HepG2 (cell line): Measurements from ENCODE around the gene KDM2B. TPM values are rescaled to one million over a fixed set of nuclear protein-coding genes. Genes with fewer than 3 reads are reported as not detected.

ENCODE experiments used
- CENPT ChIP-seq: sonication (generic); formaldehyde crosslinking; IDR thresholded peaks from 2 replicates; pipeline ENCODE4 v1.8.0; 2022; ENCODE audit warnings: low read depth, mild to moderate bottlenecking, moderate library complexity, missing genetic modification reagents
- FLYWCH1 ChIP-seq: sonication (generic); formaldehyde crosslinking; IDR thresholded peaks from 2 replicates; pipeline ENCODE4 v1.8.1; 2023; ENCODE audit warnings: mild to moderate bottlenecking, missing genetic modification reagents
- HDAC1 ChIP-seq: sonication (generic); formaldehyde crosslinking; IDR thresholded peaks from 2 replicates; pipeline ENCODE4 v1.5.1; 2020; ENCODE audit warnings: mild to moderate bottlenecking, missing genetic modification reagents
- HDAC6 ChIP-seq: fragments of 200-600 bp; sonication (generic); IDR thresholded peaks from 2 replicates; pipeline ENCODE4 v1.7.0; 2017; ENCODE audit warnings: mild to moderate bottlenecking, antibody characterized with exemption, low read length, low read depth
- MXI1 ChIP-seq: IDR thresholded peaks from 3 replicates; pipeline ENCODE4 v1.6.1; 2012; ENCODE audit warnings: low read depth, low read length, inconsistent platforms, borderline replicate concordance
- NCOA2 ChIP-seq: sonication (generic); formaldehyde crosslinking; IDR thresholded peaks from 2 replicates; pipeline ENCODE4 v1.8.0; 2022; ENCODE audit warnings: inconsistent platforms
- RFX5 ChIP-seq: IDR thresholded peaks from 2 replicates; pipeline ENCODE4 v1.6.1; 2011; ENCODE audit warnings: low read depth, low read length, improper control_type of control experiment
- RFXANK ChIP-seq: IDR thresholded peaks from 2 replicates; pipeline ENCODE4 v1.6.1; 2016
- SRY ChIP-seq: sonication (generic); formaldehyde crosslinking; IDR thresholded peaks from 2 replicates; pipeline ENCODE4 v1.8.0; 2022; ENCODE audit warnings: mild to moderate bottlenecking, missing genetic modification reagents
- STAG1 ChIP-seq: sonication (generic); formaldehyde crosslinking; IDR thresholded peaks from 2 replicates; pipeline ENCODE4 v1.4.0; 2020; ENCODE audit warnings: missing genetic modification reagents
- TAF15 ChIP-seq: fragments of 200-400 bp; formaldehyde crosslinking; IDR thresholded peaks from one replicate; pipeline ENCODE4 v1.6.1; 2018; ENCODE audit warnings: mild to moderate bottlenecking, low read depth, low read length; ENCODE audit not compliant: poor library complexity, severe bottlenecking
- ZNF230 ChIP-seq: sonication (generic); formaldehyde crosslinking; IDR thresholded peaks from 2 replicates; pipeline ENCODE4 v1.4.0; 2020; ENCODE audit warnings: mild to moderate bottlenecking, missing genetic modification reagents
- ZNF274 ChIP-seq: sonication (generic); formaldehyde crosslinking; IDR thresholded peaks from 2 replicates; pipeline ENCODE4 v1.5.1; 2020; ENCODE audit warnings: mild to moderate bottlenecking, missing genetic modification reagents
- ZNF460 ChIP-seq: sonication (generic); formaldehyde crosslinking; IDR thresholded peaks from 2 replicates; pipeline ENCODE4 v1.5.1; 2020; ENCODE audit warnings: missing genetic modification reagents, mild to moderate bottlenecking, borderline replicate concordance
- ZNF614 ChIP-seq: IDR thresholded peaks from 2 replicates; pipeline ENCODE4 v1.6.1; 2018; ENCODE audit warnings: missing biosample characterization, missing genetic modification reagents, inconsistent platforms, borderline replicate concordance
- ZNF841 ChIP-seq: sonication (generic); formaldehyde crosslinking; IDR thresholded peaks from 2 replicates; pipeline ENCODE4 v1.8.1; 2023; ENCODE audit warnings: missing genetic modification reagents, borderline replicate concordance
- ZSCAN30 ChIP-seq: sonication (generic); formaldehyde crosslinking; IDR thresholded peaks from 2 replicates; pipeline ENCODE4 v1.5.0; 2020; ENCODE audit warnings: mild to moderate bottlenecking, missing genetic modification reagents
- ZSCAN9 ChIP-seq: IDR thresholded peaks from 2 replicates; pipeline ENCODE4 v1.6.1; 2016; ENCODE audit warnings: borderline replicate concordance
- polyA plus RNA-seq, 8 experiments: library from polyadenylated mRNA; depleted of rRNA in 3 of 8; stranded (reverse) in 7 of 8; unstranded in 1 of 8; fragments of >200 nt; fragmentation: Illumina TruSeq in 4 of 8; extraction: Trizol in 4 of 8; gene quantifications; 2 replicates each; pipeline versions ENCODE4 v1.2.1 to v1.2.3, GENCODE V29; 2011 to 2016; ENCODE audit warnings: low read depth in 4 of 8, missing spikeins in 1 of 8, mixed read lengths in 1 of 8; ENCODE audit not compliant: insufficient read depth in 1 of 8
- total RNA-seq, 5 experiments: library from RNA; depleted of rRNA; stranded (reverse); fragments of >200 nt; fragmentation: Illumina TruSeq; extraction: Trizol; gene quantifications; 2 replicates each; pipeline ENCODE4 v1.2.3, GENCODE V29; 2016; ENCODE audit warnings: low read depth in 1 of 5
- TF ChIP-seq, protein P1 (sequence below): sonication (generic); formaldehyde crosslinking; conservative IDR thresholded peaks from 2 replicates; pipeline ENCODE4 v1.8.1; 2023; ENCODE audit warnings: missing genetic modification reagents
- TF ChIP-seq, protein P2 (sequence below): sonication (generic); formaldehyde crosslinking; IDR thresholded peaks from 2 replicates; pipeline ENCODE4 v1.4.0; 2020; ENCODE audit warnings: missing genetic modification reagents
- TF ChIP-seq, protein P3 (sequence below): sonication (generic); formaldehyde crosslinking; IDR thresholded peaks from 2 replicates; pipeline ENCODE4 v1.4.0; 2020; ENCODE audit warnings: missing genetic modification reagents, borderline replicate concordance
- TF ChIP-seq, protein P4 (sequence below): sonication (generic); formaldehyde crosslinking; IDR thresholded peaks from 2 replicates; pipeline ENCODE4 v1.4.0; 2020; ENCODE audit warnings: mild to moderate bottlenecking, missing genetic modification reagents

Gene KDM2B
- total and polyA plus RNA-seq, 2 of the 13 experiments (the other 11 are each of a cell fraction or from before 2014, with no cell fraction given) = 17.5 to 26.1 TPM

DNA sequence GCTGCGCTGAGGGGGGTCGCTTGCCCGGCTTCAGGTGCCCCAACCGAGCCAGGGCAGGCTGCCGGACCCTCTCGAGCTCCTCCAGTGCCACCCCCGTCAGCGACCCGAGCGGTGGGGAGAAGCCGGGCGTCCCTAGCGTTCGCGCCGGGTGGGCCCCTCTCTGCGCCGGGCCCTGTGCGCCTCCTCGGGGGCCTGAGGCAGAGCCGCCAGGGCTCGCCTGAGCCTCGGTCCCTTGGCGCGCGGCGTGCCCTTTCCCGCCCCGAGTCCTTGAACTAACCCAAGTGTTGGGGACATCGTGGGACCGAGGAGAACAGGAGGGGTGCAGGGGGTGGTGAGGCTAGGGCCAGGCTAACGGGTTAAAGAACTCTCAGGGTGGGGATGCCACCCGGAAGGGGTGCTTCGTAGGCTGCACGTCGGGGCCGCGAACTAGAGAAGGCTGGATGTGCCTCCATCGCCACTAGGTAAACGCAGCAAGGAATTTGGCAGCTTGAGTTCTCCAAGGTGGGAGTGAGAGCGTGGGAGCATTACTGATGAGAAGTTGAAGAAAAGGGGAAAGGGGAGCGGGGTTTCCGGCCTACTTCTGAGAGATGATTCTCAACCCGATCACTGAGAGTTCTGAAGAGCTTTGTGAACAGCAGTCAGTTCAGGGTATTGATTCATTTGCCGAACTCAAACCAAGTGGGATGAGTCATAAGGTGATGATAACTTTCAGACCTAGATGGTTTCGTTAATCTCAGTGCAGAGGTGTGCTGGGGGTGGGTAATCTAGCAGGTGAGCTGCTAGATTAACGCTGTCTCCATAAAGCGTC, 180.3 kb downstream of the KDM2B start (continued):
- no peak for TF ChIP-seq HDAC1 (CRISPR knock-in tag)
- peak; percentile 5; the same call in 1 of the 2 replicates for TF ChIP-seq STAG1 (CRISPR knock-in tag)
- peak; percentile 25; the same call in 1 of the 2 replicates for TF ChIP-seq SRY (CRISPR knock-in tag)
- TF ChIP-seq RFX5 = no peak
- no peak for TF ChIP-seq ZNF841 (CRISPR knock-in tag)
- TF ChIP-seq, protein P1, sequence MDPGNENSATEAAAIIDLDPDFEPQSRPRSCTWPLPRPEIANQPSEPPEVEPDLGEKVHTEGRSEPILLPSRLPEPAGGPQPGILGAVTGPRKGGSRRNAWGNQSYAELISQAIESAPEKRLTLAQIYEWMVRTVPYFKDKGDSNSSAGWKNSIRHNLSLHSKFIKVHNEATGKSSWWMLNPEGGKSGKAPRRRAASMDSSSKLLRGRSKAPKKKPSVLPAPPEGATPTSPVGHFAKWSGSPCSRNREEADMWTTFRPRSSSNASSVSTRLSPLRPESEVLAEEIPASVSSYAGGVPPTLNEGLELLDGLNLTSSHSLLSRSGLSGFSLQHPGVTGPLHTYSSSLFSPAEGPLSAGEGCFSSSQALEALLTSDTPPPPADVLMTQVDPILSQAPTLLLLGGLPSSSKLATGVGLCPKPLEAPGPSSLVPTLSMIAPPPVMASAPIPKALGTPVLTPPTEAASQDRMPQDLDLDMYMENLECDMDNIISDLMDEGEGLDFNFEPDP (CRISPR knock-in tag) = no peak
- no peak for TF ChIP-seq FLYWCH1 (CRISPR knock-in tag)
- TF ChIP-seq MXI1 = no peak
- TF ChIP-seq, protein P2, sequence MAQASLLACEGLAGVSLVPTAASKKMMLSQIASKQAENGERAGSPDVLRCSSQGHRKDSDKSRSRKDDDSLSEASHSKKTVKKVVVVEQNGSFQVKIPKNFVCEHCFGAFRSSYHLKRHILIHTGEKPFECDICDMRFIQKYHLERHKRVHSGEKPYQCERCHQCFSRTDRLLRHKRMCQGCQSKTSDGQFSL = no peak
- no peak for TF ChIP-seq NCOA2 (CRISPR knock-in tag)
- TF ChIP-seq TAF15 = no peak
- no peak for TF ChIP-seq RFXANK
- no peak for TF ChIP-seq CENPT (CRISPR knock-in tag)
- TF ChIP-seq, protein P3, sequence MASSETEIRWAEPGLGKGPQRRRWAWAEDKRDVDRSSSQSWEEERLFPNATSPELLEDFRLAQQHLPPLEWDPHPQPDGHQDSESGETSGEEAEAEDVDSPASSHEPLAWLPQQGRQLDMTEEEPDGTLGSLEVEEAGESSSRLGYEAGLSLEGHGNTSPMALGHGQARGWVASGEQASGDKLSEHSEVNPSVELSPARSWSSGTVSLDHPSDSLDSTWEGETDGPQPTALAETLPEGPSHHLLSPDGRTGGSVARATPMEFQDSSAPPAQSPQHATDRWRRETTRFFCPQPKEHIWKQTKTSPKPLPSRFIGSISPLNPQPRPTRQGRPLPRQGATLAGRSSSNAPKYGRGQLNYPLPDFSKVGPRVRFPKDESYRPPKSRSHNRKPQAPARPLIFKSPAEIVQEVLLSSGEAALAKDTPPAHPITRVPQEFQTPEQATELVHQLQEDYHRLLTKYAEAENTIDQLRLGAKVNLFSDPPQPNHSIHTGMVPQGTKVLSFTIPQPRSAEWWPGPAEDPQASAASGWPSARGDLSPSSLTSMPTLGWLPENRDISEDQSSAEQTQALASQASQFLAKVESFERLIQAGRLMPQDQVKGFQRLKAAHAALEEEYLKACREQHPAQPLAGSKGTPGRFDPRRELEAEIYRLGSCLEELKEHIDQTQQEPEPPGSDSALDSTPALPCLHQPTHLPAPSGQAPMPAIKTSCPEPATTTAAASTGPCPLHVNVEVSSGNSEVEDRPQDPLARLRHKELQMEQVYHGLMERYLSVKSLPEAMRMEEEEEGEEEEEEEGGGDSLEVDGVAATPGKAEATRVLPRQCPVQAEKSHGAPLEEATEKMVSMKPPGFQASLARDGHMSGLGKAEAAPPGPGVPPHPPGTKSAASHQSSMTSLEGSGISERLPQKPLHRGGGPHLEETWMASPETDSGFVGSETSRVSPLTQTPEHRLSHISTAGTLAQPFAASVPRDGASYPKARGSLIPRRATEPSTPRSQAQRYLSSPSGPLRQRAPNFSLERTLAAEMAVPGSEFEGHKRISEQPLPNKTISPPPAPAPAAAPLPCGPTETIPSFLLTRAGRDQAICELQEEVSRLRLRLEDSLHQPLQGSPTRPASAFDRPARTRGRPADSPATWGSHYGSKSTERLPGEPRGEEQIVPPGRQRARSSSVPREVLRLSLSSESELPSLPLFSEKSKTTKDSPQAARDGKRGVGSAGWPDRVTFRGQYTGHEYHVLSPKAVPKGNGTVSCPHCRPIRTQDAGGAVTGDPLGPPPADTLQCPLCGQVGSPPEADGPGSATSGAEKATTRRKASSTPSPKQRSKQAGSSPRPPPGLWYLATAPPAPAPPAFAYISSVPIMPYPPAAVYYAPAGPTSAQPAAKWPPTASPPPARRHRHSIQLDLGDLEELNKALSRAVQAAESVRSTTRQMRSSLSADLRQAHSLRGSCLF = no peak
- no peak for TF ChIP-seq ZSCAN9 (CRISPR knock-in tag)
- TF ChIP-seq ZNF460 = no peak
- no peak for TF ChIP-seq ZSCAN30 (CRISPR knock-in tag)
- peak; percentile 86 for TF ChIP-seq ZNF274 (CRISPR knock-in tag)
- TF ChIP-seq ZNF230 = no peak; the same call in 1 of the 2 replicates
- TF ChIP-seq, protein P4, sequence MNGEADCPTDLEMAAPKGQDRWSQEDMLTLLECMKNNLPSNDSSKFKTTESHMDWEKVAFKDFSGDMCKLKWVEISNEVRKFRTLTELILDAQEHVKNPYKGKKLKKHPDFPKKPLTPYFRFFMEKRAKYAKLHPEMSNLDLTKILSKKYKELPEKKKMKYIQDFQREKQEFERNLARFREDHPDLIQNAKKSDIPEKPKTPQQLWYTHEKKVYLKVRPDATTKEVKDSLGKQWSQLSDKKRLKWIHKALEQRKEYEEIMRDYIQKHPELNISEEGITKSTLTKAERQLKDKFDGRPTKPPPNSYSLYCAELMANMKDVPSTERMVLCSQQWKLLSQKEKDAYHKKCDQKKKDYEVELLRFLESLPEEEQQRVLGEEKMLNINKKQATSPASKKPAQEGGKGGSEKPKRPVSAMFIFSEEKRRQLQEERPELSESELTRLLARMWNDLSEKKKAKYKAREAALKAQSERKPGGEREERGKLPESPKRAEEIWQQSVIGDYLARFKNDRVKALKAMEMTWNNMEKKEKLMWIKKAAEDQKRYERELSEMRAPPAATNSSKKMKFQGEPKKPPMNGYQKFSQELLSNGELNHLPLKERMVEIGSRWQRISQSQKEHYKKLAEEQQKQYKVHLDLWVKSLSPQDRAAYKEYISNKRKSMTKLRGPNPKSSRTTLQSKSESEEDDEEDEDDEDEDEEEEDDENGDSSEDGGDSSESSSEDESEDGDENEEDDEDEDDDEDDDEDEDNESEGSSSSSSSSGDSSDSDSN (CRISPR knock-in tag) = peak; percentile 93
- no peak for TF ChIP-seq ZNF614
- TF ChIP-seq HDAC6 = no peak
